HG03575 (cell line): ENCODE measurements around the gene KIF18B.

Source experiments
- ATAC-seq: cut with Tn5 transposase; IDR thresholded peaks from one replicate; pipeline ENCODE4 v1.9.1; 2021; ENCODE audit not compliant: unreplicated experiment, insufficient number of reproducible peaks, low FRiP score; ENCODE audit errors: extremely low read depth

Gene KIF18B

GRCh38 chr17:44922746-44923470 is 24.7 kb downstream of the KIF18B start:
- no peak for ATAC-seq

DNA sequence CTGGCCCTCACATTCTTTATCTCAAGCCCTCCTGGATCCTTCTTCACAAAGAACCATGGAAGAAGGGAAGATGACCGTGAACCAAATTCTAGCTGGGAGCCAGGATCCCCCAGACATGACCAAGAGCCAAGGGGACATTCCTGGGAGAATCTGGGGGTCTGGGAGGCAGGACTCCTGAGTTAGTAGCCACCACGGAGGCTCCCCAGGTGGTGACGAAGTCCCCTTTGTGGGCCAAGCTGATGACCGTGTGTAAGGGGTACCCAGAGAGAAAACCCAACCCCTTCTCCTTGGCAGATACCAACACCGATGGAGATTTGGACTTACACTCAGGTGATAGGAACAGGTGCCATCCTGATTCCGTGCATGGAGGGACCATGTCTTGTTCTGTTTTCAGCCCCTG is 25.4 kb downstream of the KIF18B start:
- ATAC-seq: no peak

DNA sequence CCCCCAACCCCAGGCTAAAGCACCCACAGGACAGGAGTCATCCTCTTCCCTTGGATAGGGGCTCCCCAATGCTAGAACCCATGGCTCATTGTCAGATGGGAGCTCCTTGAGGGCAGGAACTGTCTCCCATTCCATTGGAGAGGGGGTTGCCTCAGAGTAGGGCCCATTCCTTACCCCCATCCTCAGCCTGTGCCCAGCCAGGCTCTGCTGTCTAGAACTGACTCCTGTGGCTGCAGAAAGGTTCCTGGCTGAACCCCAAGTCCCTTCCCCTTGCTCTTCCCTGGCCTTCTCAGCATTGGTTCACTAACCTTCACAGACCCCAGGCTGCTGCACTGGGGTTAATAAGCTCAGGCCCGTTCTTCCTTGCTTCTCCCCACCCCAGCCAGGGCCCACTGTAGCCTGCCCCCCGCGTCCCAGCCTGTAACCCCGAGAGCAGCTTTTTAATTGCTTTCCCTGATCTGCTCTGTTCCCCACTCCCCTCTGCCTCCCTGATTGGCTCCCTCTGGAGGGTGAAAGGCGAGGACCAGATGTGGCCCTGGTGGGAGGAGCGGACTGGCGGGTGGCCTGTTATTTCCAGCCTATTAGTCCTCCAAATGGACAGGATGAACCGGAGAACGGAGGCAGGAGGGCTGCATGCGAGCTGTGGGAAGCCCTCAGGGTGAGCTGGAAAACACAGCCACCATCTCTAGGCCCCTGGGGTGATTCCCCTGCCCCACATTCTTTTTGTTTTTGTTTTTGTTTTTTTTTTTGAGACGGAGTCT is 26.3 kb downstream of the KIF18B start:
- ATAC-seq: no peak

GRCh38 chr17:44920565-44920940 is 27.0 kb downstream of the KIF18B start:
- ATAC-seq: no peak

DNA sequence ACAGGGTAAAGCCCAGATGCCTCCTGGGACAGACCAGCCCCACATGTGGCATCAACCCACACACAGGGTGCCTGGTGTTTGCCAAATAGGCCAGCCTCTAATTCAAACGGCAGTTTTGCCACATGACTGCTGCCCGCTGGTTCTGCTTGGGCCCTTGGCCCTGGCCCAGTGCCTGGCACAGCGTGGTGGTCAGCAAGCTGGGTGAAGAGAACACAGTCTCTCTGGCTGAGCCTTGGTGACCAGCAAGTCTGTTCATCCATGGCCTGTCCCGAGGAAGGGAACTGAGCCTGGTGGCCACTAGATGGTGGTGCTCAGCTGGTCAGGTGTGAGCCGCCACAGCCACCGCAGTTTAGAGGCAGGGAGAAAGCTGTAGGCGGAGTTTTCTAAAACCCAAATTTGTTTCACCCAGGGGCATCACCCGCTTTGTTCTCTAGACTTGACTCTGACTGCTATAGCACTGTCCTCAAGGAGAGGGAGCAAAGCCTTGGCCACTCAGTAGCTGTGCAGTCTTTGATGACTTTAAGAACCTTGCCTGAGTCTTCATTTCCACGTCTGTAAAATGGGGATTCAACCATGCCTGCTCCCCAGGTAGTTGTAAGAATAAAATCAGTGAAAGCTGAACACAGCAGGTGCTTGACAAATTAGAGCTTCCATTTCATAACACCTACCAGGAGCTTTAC is 27.5 kb downstream of the KIF18B start:
- ATAC-seq: no peak

DNA sequence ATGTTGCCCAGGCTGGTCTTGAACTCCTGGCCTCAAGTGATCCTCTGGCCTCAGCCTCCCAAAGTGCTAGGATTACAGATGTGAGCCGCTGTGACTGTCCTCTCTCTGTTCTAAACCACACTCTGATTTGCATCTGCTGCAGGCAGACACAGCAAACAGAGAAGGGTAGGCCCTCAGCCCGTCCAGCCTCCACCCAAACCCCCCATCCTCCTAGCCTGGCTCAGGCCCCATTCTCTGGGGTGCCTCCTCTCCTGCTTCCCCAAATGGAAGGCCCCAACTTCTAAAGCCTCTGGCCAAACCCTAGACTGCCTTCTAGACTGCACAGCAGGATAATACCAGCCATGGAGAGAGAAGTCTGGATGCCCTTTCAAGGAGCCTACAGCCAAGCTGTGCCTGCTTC is 28.2 kb downstream of the KIF18B start:
- ATAC-seq: no peak

DNA sequence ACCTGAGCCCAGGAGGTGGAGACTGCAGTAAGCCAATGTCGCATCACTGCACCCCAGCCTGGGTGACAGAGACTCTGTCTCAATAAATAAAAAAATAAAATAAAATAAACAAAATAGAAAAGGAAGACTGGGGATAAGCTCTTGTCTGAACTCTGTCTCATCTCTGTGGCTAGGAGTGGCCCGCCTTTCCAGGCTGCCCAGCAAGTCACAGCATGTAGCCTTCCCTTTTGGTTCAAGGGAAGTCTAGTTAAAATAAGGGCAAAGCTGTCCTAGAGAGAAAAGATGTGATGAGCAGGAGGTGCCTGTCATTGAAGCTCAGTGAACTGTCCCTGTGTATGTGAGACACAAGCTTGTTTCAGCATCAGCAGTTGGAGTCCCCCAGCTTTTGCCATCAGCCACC is 29.6 kb downstream of the KIF18B start:
- ATAC-seq: no peak

GRCh38 chr17:44917456-44917855 is 30.1 kb downstream of the KIF18B start:
- no peak for ATAC-seq

- ATAC-seq: no peak
These were observed 30.8 kb downstream of the KIF18B start for GRCh38 chr17:44916781-44917241.

- ATAC-seq: no peak
These were observed 31.5 kb downstream of the KIF18B start for GRCh38 chr17:44915862-44916780.

DNA sequence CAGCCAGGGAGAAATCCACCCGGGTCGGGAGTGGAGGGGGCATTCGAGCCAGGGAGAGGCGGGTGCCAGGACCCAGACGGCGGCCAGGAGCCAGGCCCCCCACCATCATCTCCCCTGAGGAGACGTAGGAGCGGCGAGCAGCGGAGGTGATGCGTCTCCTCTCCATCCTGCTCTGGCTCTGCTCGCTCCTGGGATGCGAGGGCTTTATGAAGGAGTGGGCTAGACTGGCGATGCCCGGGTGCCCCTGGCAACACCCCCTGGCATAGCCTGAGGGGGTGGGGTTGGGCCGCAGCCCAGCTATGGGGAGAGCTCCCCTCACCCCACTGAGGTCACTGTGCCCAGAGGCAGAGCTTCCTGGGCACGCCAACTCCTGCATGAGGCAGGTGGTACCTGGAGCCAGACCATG is 32.2 kb downstream of the KIF18B start, which contains the start of gene GFAP:
Gene GFAP, minus strand, starts transcription at position 180 of the 406 bp plus-strand sequence. Its CDS starts 14 bp downstream, at position 166.
- ATAC-seq: no peak

- ATAC-seq: no peak
These were observed 32.8 kb downstream of the KIF18B start for GRCh38 chr17:44914698-44915271.

DNA sequence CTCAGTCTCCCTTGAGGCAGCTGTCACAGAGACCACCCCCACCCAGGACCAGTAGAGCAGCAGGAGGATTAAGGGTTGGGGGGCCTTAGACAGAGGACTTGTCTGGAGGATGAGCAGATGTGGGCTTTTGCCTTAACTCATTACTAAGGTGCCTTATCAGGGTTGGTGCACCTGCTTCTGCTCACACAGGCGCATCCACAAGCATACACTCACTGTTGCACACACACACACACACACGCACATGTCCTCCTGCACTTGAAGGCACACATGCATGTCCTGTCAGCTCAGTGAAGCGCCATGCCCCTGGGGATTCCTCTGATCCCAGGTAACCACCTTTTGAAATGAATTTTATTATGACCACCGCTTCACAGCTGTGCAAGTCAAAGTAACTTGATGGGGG is 33.4 kb downstream of the KIF18B start:
- ATAC-seq: no peak

GRCh38 chr17:44913676-44914075 is 33.9 kb downstream of the KIF18B start:
- ATAC-seq: no peak

DNA sequence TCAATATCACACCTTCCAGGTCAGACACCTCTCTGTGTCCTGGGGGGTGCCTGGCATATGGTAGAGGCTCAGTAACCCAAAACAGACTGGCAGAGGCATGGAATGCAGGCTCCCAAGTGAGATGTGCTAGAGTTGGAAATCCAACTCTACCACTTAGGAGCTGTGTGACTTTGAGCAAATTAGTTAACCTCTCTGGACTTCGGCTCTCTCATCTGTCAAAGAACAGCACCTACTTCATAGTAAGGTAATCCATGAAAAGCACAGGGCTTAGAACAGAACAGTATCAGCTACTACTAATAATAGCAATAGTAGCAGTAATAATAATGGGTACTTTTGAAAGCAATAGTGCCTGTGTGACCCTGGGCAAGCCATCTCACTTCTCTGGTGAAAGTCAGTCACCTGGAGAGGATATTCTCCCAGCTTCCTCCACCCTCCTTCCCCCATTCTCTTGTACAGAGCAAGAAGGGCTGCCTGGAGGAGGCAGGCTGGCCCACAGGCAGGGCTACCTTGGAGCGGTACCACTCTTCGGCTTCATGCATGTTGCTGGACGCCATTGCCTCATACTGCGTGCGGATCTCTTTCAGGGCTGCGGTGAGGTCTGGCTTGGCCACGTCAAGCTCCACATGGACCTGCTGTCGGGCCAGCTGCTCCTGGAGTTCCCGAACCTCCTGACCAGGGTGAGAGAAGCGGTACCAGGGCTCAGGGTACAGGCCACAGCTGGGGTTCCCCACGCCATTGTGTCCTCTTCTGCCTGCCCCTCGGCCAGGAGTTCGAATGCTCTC is 34.6 kb downstream of the KIF18B start:
- ATAC-seq: no peak

DNA sequence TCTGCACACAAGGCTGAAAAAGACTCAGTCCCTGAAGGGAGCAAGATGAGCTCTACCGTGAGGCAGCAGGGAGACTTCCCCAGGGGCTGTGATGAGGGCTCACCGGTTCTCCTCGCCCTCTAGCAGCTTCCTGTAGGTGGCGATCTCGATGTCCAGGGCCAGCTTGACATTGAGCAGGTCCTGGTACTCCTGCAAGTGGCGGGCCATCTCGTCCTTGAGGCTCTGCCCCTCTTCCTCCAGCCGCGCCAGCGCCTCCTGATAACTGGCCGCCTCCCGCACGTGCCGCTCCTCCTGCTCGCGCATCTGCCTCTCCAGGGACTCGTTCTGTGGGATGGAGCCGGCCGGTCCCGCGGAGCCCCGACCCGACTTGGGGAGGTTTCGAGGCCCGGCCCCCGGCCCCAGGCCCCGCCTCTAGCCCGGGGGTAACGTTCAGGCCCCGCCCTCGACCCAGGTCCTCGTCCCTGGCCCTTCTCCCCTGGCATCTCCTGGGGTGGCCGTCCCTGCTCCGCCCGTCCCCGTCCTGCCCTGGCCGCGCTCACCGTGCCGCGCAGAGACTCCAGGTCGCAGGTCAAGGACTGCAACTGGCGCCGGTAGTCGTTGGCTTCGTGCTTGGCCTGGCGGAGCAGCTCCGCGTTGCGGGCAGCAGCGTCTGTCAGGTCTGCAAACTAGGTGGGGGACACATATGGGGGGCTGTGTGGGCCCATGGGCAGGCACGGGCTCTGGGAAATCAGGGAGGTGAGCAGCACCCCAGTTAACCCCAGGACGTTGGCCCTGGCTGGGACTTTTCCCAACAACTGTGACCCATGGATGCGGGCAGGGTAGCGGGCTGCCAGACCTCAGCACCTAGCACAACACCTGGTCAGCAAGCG is 36.2 kb downstream of the KIF18B start:
- no peak for ATAC-seq
